ENCODE results near the gene KRTAP10-3. TPM values are rescaled to one million over a fixed set of nuclear protein-coding genes. Genes with fewer than 3 reads are reported as not detected.
"Not testable (repeated sequence)": the region's sequence is repeated elsewhere in the genome, so short reads cannot be mapped to it uniquely, and the experiment has no call there.

KRTAP10-3 gene
- total RNA-seq, 2 donors from 2014 or later = not detected

GRCh38 chr21:44552681-44553080 lies 5.9 kb downstream of the KRTAP10-3 start:
- ATAC-seq = no peak
- intact Hi-C loops (cut with DNase I) = no loop called here
- no peak for DNase-seq

GRCh38 chr21:44552136-44552535 lies 6.5 kb downstream of the KRTAP10-3 start:
- intact Hi-C loops (cut with DNase I) = no loop called here
- ATAC-seq (no peak), DNase-seq (no peak)

GRCh38 chr21:44551340-44551961 lies 7.1 kb downstream of the KRTAP10-3 start, which contains the start of gene KRTAP10-2:
Gene KRTAP10-2 (minus strand): TSS chr21:44551505. CDS start chr21:44551458, 47 bp downstream.
- intact Hi-C loops (cut with DNase I) = no loop called here
- ATAC-seq = no peak
- DNase-seq = no peak

GRCh38 chr21:44550807-44551206 lies 7.8 kb downstream of the KRTAP10-3 start:
- intact Hi-C loops (cut with DNase I) = no loop called here
- no peak for DNase-seq
- ATAC-seq = no peak

GRCh38 chr21:44550285-44550684 lies 8.3 kb downstream of the KRTAP10-3 start:
- DNase-seq; intact Hi-C loops (cut with DNase I): not testable (repeated sequence)
- peak in 1 of 2 donors; percentile 14 for ATAC-seq

GRCh38 chr21:44549525-44550211 lies 8.9 kb downstream of the KRTAP10-3 start:
- intact Hi-C loops (cut with DNase I) = no loop called here
- ATAC-seq = peak in 1 of 2 donors; percentile 25
- DNase-seq = no peak

- DNase-seq (no peak), ATAC-seq (no peak)
- intact Hi-C loops (cut with DNase I) = no loop called here
Measured at GRCh38 chr21:44548922-44549321, 9.7 kb downstream of the KRTAP10-3 start.

- no peak for DNase-seq
- no peak for ATAC-seq
- intact Hi-C loops (cut with DNase I) = no loop called here
Measured at GRCh38 chr21:44548381-44548780, 10.2 kb downstream of the KRTAP10-3 start.

- no peak for ATAC-seq
- intact Hi-C loops (cut with DNase I) = no loop called here
Measured at GRCh38 chr21:44547656-44548331, 10.8 kb downstream of the KRTAP10-3 start.

GRCh38 chr21:44544566-44544965 lies 14.0 kb downstream of the KRTAP10-3 start:
- intact Hi-C loops (cut with DNase I) = no loop called here
- ATAC-seq (no peak), DNase-seq (no peak)

More at GRCh38 chr21:44547656-44548331, 10.8 kb downstream of the KRTAP10-3 start:
- DNase-seq = no peak

- intact Hi-C loops (cut with DNase I) = no loop called here
- DNase-seq (no peak), ATAC-seq (no peak)
Measured at GRCh38 chr21:44542716-44543115, 15.9 kb downstream of the KRTAP10-3 start.

GRCh38 chr21:44540741-44541288 lies 17.8 kb downstream of the KRTAP10-3 start:
- intact Hi-C loops (cut with DNase I) = no loop called here
- DNase-seq = no peak

GRCh38 chr21:44539991-44540666 lies 18.5 kb downstream of the KRTAP10-3 start, which contains the start of gene KRTAP10-1:
Gene KRTAP10-1 (minus strand): TSS chr21:44540195. CDS start chr21:44540150, 45 bp downstream.
- ATAC-seq = no peak
- intact Hi-C loops (cut with DNase I) = no loop called here

More at GRCh38 chr21:44540741-44541288, 17.8 kb downstream of the KRTAP10-3 start:
- ATAC-seq = no peak

GRCh38 chr21:44539046-44539445 lies 19.5 kb downstream of the KRTAP10-3 start:
- intact Hi-C loops (cut with DNase I) = no loop called here
- DNase-seq (no peak), ATAC-seq (no peak)

More at GRCh38 chr21:44539991-44540666, 18.5 kb downstream of the KRTAP10-3 start, which contains the start of gene KRTAP10-1:
- no peak for DNase-seq

GRCh38 chr21:44537930-44538911 lies 20.4 kb downstream of the KRTAP10-3 start:
- intact Hi-C loops (cut with DNase I) = no loop called here
- no peak for DNase-seq
- ATAC-seq = no peak

GRCh38 chr21:44535963-44536362 lies 22.6 kb downstream of the KRTAP10-3 start:
- intact Hi-C loops (cut with DNase I) = no loop called here
- ATAC-seq = no peak
- DNase-seq = no peak

- ATAC-seq (no peak), DNase-seq (no peak)
- intact Hi-C loops (cut with DNase I) = no loop called here
Measured at GRCh38 chr21:44534688-44535087, 23.9 kb downstream of the KRTAP10-3 start.
